NCI-H446 (cell line): ENCODE measurements around the gene EML2.
A peak's percentile ranks its signal among the peaks of the same experiment; 100 is the strongest.
"Not testable (repeated sequence)": the region's sequence is repeated elsewhere in the genome, so short reads cannot be mapped to it uniquely, and the experiment has no call there.

Source experiments
- DNase-seq, 2 experiments: peaks; one replicate each; lab custom pipeline; 2025; lab: John Stamatoyannopoulos, UW

Gene EML2

GRCh38 chr19:45638930-45639729 is at the start of gene EML2:
Gene EML2, minus strand, starts transcription at chr19:45639397. Its CDS starts 21 bp downstream, at chr19:45639376.
- peak; percentile 27 to 68 for DNase-seq

GRCh38 chr19:45687599-45687998 is 48.4 kb upstream of the EML2 start:
- DNase-seq, result no peak

GRCh38 chr19:45685045-45685444 is 45.8 kb upstream of the EML2 start:
- not testable (repeated sequence) for DNase-seq

GRCh38 chr19:45682908-45683307 is 43.7 kb upstream of the EML2 start:
- no peak for DNase-seq

GRCh38 chr19:45682117-45682516 is 42.9 kb upstream of the EML2 start:
- no peak for DNase-seq

- peak; percentile 59 to 85 for DNase-seq
Observed at GRCh38 chr19:45681391-45682015, 42.3 kb upstream of the EML2 start.

- no peak for DNase-seq
Observed at GRCh38 chr19:45677351-45678230, 38.4 kb upstream of the EML2 start.

GRCh38 chr19:45676851-45677263 is 37.7 kb upstream of the EML2 start:
- no peak for DNase-seq

- no peak for DNase-seq
Observed at GRCh38 chr19:45674946-45675345, 35.7 kb upstream of the EML2 start.

- peak in 1 of 2 experiments; percentile 45 for DNase-seq
Observed at GRCh38 chr19:45670670-45671453, 31.7 kb upstream of the EML2 start.

GRCh38 chr19:45668342-45668871 is 29.2 kb upstream of the EML2 start:
- DNase-seq, result peak in 1 of 2 experiments; percentile 22

- DNase-seq, result no peak
Observed at GRCh38 chr19:45667620-45668341, 28.6 kb upstream of the EML2 start, which contains the start of gene GIPR. Gene GIPR, plus strand, starts transcription at chr19:45668221. Its CDS starts 1,300 bp downstream, at chr19:45669521.

GRCh38 chr19:45664575-45664974 is 25.4 kb upstream of the EML2 start:
- DNase-seq, result no peak

- DNase-seq, result no peak
Observed at GRCh38 chr19:45663800-45664199, 24.6 kb upstream of the EML2 start.

- DNase-seq, result no peak
Observed at GRCh38 chr19:45660636-45661035, 21.4 kb upstream of the EML2 start.

- DNase-seq, result no peak
Observed at GRCh38 chr19:45659096-45659729, 20.0 kb upstream of the EML2 start.

- no peak for DNase-seq
Observed at GRCh38 chr19:45657520-45658167, 18.4 kb upstream of the EML2 start.

GRCh38 chr19:45655073-45655472 is 15.9 kb upstream of the EML2 start:
- DNase-seq, result no peak

GRCh38 chr19:45653634-45654033 is 14.4 kb upstream of the EML2 start:
- no peak for DNase-seq

GRCh38 chr19:45650722-45651121 is 11.5 kb upstream of the EML2 start:
- DNase-seq, result no peak
